Nephron progenitor cell (in vitro differentiated cells): ENCODE results near the gene RSBN1L.

Source experiments
- DNase-seq: peaks from one replicate; pipeline ENCODE4 v3.0.0; 2021
- H3K27ac Mint-ChIP-seq: 2 replicates; pipeline ENCODE4 v1.8.0; 2021; ENCODE audit warnings: mild to moderate bottlenecking, moderate library complexity, mixed read lengths
- H3K27me3 Mint-ChIP-seq: 2 replicates; pipeline ENCODE4 v1.8.0; 2021; ENCODE audit warnings: mild to moderate bottlenecking, low read depth, mixed read lengths; ENCODE audit not compliant: poor library complexity
- H3K36me3 Mint-ChIP-seq: 2 replicates; pipeline ENCODE4 v1.8.0; 2021; ENCODE audit warnings: low read depth, mixed read lengths
- H3K4me1 Mint-ChIP-seq: 2 replicates; pipeline ENCODE4 v1.8.0; 2021; ENCODE audit warnings: mixed read lengths
- H3K4me3 Mint-ChIP-seq: 2 replicates; pipeline ENCODE4 v1.8.0; 2021; ENCODE audit warnings: mild to moderate bottlenecking, moderate library complexity, mixed read lengths
- H3K9me3 Mint-ChIP-seq: 2 replicates; pipeline ENCODE4 v1.8.0; 2021; ENCODE audit warnings: mild to moderate bottlenecking, moderate library complexity, mixed read lengths
- CTCF ChIP-seq: fragments of 200-600 bp; sonication (generic); IDR thresholded peaks from 2 replicates; pipeline ENCODE4 v1.5.0; 2021; ENCODE audit warnings: antibody characterized with exemption

RSBN1L gene

DNA sequence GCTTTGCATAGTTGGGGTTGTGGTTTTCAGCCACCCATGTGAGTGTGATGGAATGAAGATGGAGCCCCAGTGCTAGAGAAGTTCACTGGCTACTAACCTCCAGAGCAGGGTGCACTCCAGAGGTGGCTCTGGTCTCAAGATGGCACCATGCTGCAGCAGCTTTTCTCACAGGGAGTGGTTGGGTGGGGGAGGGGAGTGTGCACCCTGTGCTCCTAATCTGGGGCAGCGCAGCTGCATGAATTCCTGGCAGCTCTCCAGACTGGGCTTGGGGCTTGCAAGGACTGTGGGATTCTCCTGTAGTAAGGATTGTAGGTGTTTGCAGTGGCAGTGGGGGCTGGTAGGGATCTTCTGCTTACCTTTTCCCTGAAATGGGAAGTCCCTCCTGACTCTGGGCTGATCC, 126.0 kb downstream of the RSBN1L start:
- Mint-ChIP-seq H3K9me3 (peaks cover 83% of the 10 kb centered on the region), H3K4me1 (no peaks in the 10 kb centered on the region), H3K4me3 (no peak overlapping the region), H3K36me3 (peaks cover 78% of the 10 kb centered on the region), H3K27me3 (no peaks in the 10 kb centered on the region), H3K27ac (no peak overlapping the region)
- no peak for TF ChIP-seq CTCF
- DNase-seq = no peak

DNA sequence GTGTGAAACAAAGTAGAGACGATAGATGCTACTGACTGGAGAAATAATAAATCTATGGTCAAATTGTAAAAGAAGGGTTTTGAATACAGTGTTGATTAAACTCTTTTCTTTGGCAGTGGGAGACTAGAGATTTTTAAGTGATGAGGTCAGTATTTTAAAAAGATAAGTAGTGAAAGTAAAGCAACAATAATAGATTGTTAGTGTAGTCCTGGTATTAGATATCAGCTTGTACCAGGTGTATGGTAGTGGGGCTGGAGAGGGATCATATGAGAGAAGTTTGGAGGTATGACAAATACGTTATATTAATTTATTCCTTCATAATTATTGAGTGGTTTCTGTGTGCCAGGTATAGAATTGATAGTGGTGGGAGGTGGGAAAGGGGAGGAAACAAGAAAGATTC, 127.5 kb downstream of the RSBN1L start:
- no peak for TF ChIP-seq CTCF
- Mint-ChIP-seq H3K36me3 (peaks cover 63% of the 10 kb centered on the region), H3K27me3 (no peaks in the 10 kb centered on the region), H3K4me1 (no peaks in the 10 kb centered on the region), H3K27ac (no peak overlapping the region), H3K4me3 (no peak overlapping the region), H3K9me3 (peaks cover 68% of the 10 kb centered on the region)
- DNase-seq = no peak

GRCh38 chr7:77824636-77825035, 128.4 kb downstream of the RSBN1L start:
- no peak for TF ChIP-seq CTCF
- H3K4me1 Mint-ChIP-seq = no peaks in the 10 kb centered on the region
- H3K27me3 Mint-ChIP-seq = no peaks in the 10 kb centered on the region
- H3K27ac Mint-ChIP-seq = no peak overlapping the region
- no peak overlapping the region for H3K4me3 Mint-ChIP-seq
- H3K9me3 Mint-ChIP-seq = peaks cover 59% of the 10 kb centered on the region
- DNase-seq = no peak
- H3K36me3 Mint-ChIP-seq = peaks cover 55% of the 10 kb centered on the region

GRCh38 chr7:77825131-77825530, 128.9 kb downstream of the RSBN1L start:
- no peak overlapping the region for H3K4me3 Mint-ChIP-seq
- no peak for TF ChIP-seq CTCF
- peaks cover 50% of the 10 kb centered on the region for H3K36me3 Mint-ChIP-seq
- no peaks in the 10 kb centered on the region for H3K4me1 Mint-ChIP-seq
- DNase-seq = no peak
- no peaks in the 10 kb centered on the region for H3K27me3 Mint-ChIP-seq
- no peak overlapping the region for H3K27ac Mint-ChIP-seq
- peaks cover 54% of the 10 kb centered on the region for H3K9me3 Mint-ChIP-seq

DNA sequence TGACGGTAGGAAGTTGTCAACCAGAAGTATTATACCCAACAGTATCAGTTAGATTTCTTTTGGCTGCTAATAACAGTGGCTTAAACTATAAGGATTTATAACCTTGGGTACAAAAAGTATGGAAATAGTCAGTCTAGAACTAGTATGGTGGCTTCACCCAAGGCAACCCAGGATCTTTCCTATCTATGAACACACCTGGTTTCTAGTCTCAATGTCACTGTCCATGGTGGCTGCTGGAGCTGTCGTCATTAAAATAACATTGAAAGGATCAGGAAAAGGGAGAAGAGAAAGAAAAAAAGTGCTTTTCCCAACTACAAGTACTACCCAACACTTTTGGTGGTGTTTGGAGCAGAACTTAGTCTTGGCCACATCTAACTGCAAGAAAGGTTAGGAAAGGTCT, 130.0 kb downstream of the RSBN1L start:
- H3K27me3 Mint-ChIP-seq = no peaks in the 10 kb centered on the region
- H3K27ac Mint-ChIP-seq = no peak overlapping the region
- peaks cover 38% of the 10 kb centered on the region for H3K36me3 Mint-ChIP-seq
- no peaks in the 10 kb centered on the region for H3K4me1 Mint-ChIP-seq
- DNase-seq = no peak
- TF ChIP-seq CTCF = no peak
- peaks cover 43% of the 10 kb centered on the region for H3K9me3 Mint-ChIP-seq
- no peak overlapping the region for H3K4me3 Mint-ChIP-seq

- Mint-ChIP-seq H3K4me3 (no peak overlapping the region), H3K27me3 (no peaks in the 10 kb centered on the region), H3K9me3 (peaks cover 28% of the 10 kb centered on the region), H3K27ac (no peak overlapping the region), H3K36me3 (peaks cover 25% of the 10 kb centered on the region), H3K4me1 (no peaks in the 10 kb centered on the region)
- TF ChIP-seq CTCF = no peak
- DNase-seq = no peak
Measured at GRCh38 chr7:77827999-77828398, 131.7 kb downstream of the RSBN1L start.
